ENCODE results near the gene KCNH1.

DNA sequence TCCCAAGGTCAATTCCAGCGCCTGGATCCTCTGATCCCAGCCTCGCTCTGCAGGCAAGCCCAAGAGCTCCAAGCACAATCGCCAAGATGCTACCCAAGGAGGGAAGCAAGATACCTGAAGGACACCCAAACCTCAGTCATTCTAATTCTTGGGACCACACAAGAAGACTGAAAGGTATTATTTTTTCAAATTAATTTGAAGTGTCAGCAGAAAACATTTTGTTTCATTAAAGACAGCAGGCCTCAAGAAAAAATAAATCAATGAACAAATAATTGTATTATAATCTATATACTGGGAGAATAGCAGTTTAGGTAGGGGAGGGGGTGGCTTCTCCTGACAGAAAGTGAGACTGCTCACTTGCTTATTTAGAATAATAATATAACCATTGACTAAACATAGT lies 457.4 kb downstream of the KCNH1 start:
- TF ChIP-seq, protein P1, sequence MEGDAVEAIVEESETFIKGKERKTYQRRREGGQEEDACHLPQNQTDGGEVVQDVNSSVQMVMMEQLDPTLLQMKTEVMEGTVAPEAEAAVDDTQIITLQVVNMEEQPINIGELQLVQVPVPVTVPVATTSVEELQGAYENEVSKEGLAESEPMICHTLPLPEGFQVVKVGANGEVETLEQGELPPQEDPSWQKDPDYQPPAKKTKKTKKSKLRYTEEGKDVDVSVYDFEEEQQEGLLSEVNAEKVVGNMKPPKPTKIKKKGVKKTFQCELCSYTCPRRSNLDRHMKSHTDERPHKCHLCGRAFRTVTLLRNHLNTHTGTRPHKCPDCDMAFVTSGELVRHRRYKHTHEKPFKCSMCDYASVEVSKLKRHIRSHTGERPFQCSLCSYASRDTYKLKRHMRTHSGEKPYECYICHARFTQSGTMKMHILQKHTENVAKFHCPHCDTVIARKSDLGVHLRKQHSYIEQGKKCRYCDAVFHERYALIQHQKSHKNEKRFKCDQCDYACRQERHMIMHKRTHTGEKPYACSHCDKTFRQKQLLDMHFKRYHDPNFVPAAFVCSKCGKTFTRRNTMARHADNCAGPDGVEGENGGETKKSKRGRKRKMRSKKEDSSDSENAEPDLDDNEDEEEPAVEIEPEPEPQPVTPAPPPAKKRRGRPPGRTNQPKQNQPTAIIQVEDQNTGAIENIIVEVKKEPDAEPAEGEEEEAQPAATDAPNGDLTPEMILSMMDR (IDR thresholded peaks at IDR 0.05), result no peak
- TF ChIP-seq POLR2AphosphoS5 (IDR thresholded peaks at IDR 0.05) (no peak), POLR2A (IDR thresholded peaks at IDR 0.05) (no peak)

All from prostate gland (tissue), 2 donors.